HL-60/S4 treated with retinoic acid at 250 ng/mL for 4 days and 3 days (cell line): ENCODE data around the gene GAS6.
"Not testable (repeated sequence)": the region's sequence is repeated elsewhere in the genome, so short reads cannot be mapped to it uniquely, and the experiment has no call there.

Experiments
- in situ Hi-C: fragments of 300-500 bp; cut with MboI; formaldehyde crosslinking; loops from 2 replicates; pipeline ENCODE4 v1.7.0; 2022; ENCODE audit warnings: low sequenced_read_pairs

The GAS6 gene

GRCh38 chr13:113796211-113796963 lies 67.5 kb downstream of the GAS6 start:
- in situ Hi-C loops, result no loop called here

GRCh38 chr13:113795362-113795761 lies 68.5 kb downstream of the GAS6 start:
- in situ Hi-C loops, result not testable (repeated sequence)

- in situ Hi-C loops, result no loop called here
Measured at GRCh38 chr13:113794764-113795173, 69.1 kb downstream of the GAS6 start.

- in situ Hi-C loops, result no loop called here
Measured at GRCh38 chr13:113794086-113794485, 69.8 kb downstream of the GAS6 start.

- in situ Hi-C loops, result no loop called here
Measured at GRCh38 chr13:113793718-113794085, 70.2 kb downstream of the GAS6 start.

- in situ Hi-C loops, result no loop called here
Measured at GRCh38 chr13:113792886-113793717, 70.8 kb downstream of the GAS6 start.

GRCh38 chr13:113792236-113792770 lies 71.6 kb downstream of the GAS6 start:
- in situ Hi-C loops, result no loop called here

GRCh38 chr13:113791761-113792160 lies 72.1 kb downstream of the GAS6 start:
- in situ Hi-C loops, result no loop called here

GRCh38 chr13:113791226-113791625 lies 72.7 kb downstream of the GAS6 start:
- in situ Hi-C loops, result no loop called here

- in situ Hi-C loops, result not testable (repeated sequence)
Measured at GRCh38 chr13:113789931-113790330, 73.9 kb downstream of the GAS6 start.

- in situ Hi-C loops, result no loop called here
Measured at GRCh38 chr13:113789167-113789566, 74.7 kb downstream of the GAS6 start.

- in situ Hi-C loops, result no loop called here
Measured at GRCh38 chr13:113788413-113789135, 75.3 kb downstream of the GAS6 start.

GRCh38 chr13:113787694-113788093 lies 76.2 kb downstream of the GAS6 start:
- in situ Hi-C loops, result no loop called here

GRCh38 chr13:113786262-113786841 lies 77.5 kb downstream of the GAS6 start:
- in situ Hi-C loops, result no loop called here

GRCh38 chr13:113785051-113786010 lies 78.5 kb downstream of the GAS6 start:
- in situ Hi-C loops, result no loop called here

- in situ Hi-C loops, result no loop called here
Measured at GRCh38 chr13:113784645-113785024, 79.2 kb downstream of the GAS6 start.

GRCh38 chr13:113783966-113784644 lies 79.8 kb downstream of the GAS6 start:
- in situ Hi-C loops, result no loop called here

- in situ Hi-C loops, result no loop called here
Measured at GRCh38 chr13:113783200-113783881, 80.5 kb downstream of the GAS6 start.

GRCh38 chr13:113782472-113782871 lies 81.4 kb downstream of the GAS6 start:
- in situ Hi-C loops, result no loop called here
